Upper lobe of right lung (tissue), 1 donor: ENCODE measurements around the gene DCTN5. TPM values are rescaled to one million over a fixed set of nuclear protein-coding genes. Genes with fewer than 3 reads are reported as not detected.
"Not testable (repeated sequence)": the region's sequence is repeated elsewhere in the genome, so short reads cannot be mapped to it uniquely, and the experiment has no call there.

Source experiments
- ATAC-seq: fragments of 200-7000 bp; cut with Tn5 transposase; one replicate; pipeline ENCODE4 v1.9.1; 2020; ENCODE audit warnings: mild to moderate bottlenecking, moderate library complexity
- DNase-seq: peaks from one replicate; pipeline ENCODE4 v3.0.0-alpha.2; 2020
- H3K27ac ChIP-seq: fragments of 200-600 bp; one replicate; pipeline ENCODE4 v1.8.0; 2022
- H3K27me3 ChIP-seq: fragments of 200-600 bp; one replicate; pipeline ENCODE4 v1.8.0; 2022; ENCODE audit warnings: mild to moderate bottlenecking
- H3K36me3 ChIP-seq: fragments of 200-600 bp; one replicate; pipeline ENCODE4 v1.8.0; 2022
- H3K4me1 ChIP-seq: fragments of 200-600 bp; one replicate; pipeline ENCODE4 v1.8.0; 2022
- H3K4me3 ChIP-seq: fragments of 200-600 bp; one replicate; pipeline ENCODE4 v1.8.0; 2022; ENCODE audit warnings: mild to moderate bottlenecking
- H3K9me3 ChIP-seq: fragments of 200-600 bp; one replicate; pipeline ENCODE4 v1.8.0; 2022
- CTCF ChIP-seq: fragments of 200-600 bp; IDR thresholded peaks from one replicate; pipeline ENCODE4 v1.8.0; 2022; ENCODE audit warnings: antibody characterized with exemption
- intact Hi-C: fragments of 100-400 bp; cut with DNase I; formaldehyde crosslinking; loops from one replicate; pipeline ENCODE4 v1.11.0; 2022
- total RNA-seq: library from RNA; stranded (reverse); fragmentation: NEBNext Ultra II Directional; extraction: Animal tissue kit (Norgen Biotek cat#: 25700); gene quantifications from one replicate; pipeline ENCODE4 v1.2.1, GENCODE V29; 2021
- donor health status: DM: no; HTN: yes; CAD: no; lungs with severe emphysema.

DCTN5 gene
- total RNA-seq, 1 donor from 2014 or later = 48.7 TPM

- Histone ChIP-seq H3K27me3 (peaks cover 65% of the 10 kb centered on the region), H3K4me3 (no peak within 1 kb of the TSS), H3K9me3 (no peaks in the 10 kb centered on the region), H3K4me1 (no peaks in the 10 kb centered on the region), H3K36me3 (no peaks in the 10 kb centered on the region), H3K27ac (no peak within 1 kb of the TSS)
- TF ChIP-seq CTCF = no peak
- DNase-seq (no peak), ATAC-seq (peak; percentile 21)
- intact Hi-C loops = no loop called here
Observed at GRCh38 chr16:23712976-23713375, 71.7 kb downstream of the DCTN5 start, which contains the start of gene ERN2. Gene ERN2 (minus strand): TSS chr16:23713222. CDS start chr16:23713187, 35 bp downstream.

GRCh38 chr16:23716484-23716883, 75.2 kb downstream of the DCTN5 start:
- no peak for ATAC-seq
- Histone ChIP-seq H3K36me3 (no peaks in the 10 kb centered on the region), H3K4me3 (no peak overlapping the region), H3K4me1 (no peaks in the 10 kb centered on the region), H3K27ac (no peak overlapping the region), H3K27me3 (peaks cover 50% of the 10 kb centered on the region), H3K9me3 (no peaks in the 10 kb centered on the region)
- TF ChIP-seq CTCF = no peak
- no peak for DNase-seq
- intact Hi-C loops = no loop called here

- ATAC-seq, H3K4me3 ChIP-seq, intact Hi-C loops, H3K9me3 ChIP-seq, H3K36me3 ChIP-seq, H3K4me1 ChIP-seq, H3K27me3 ChIP-seq, H3K27ac ChIP-seq, DNase-seq: not testable (repeated sequence)
Observed at GRCh38 chr16:23722613-23723240, 81.5 kb downstream of the DCTN5 start.

- DNase-seq = no peak
- ATAC-seq = no peak
- Histone ChIP-seq H3K36me3 (no peaks in the 10 kb centered on the region), H3K27ac (no peak overlapping the region), H3K27me3 (no peaks in the 10 kb centered on the region), H3K4me3 (no peak overlapping the region), H3K4me1 (no peaks in the 10 kb centered on the region), H3K9me3 (no peaks in the 10 kb centered on the region)
- TF ChIP-seq CTCF = no peak
- intact Hi-C loops = no loop called here
Observed at GRCh38 chr16:23724096-23724784, 83.0 kb downstream of the DCTN5 start.

GRCh38 chr16:23724785-23725131, 83.5 kb downstream of the DCTN5 start:
- no peaks in the 10 kb centered on the region for H3K36me3 ChIP-seq
- no peak overlapping the region for H3K27ac ChIP-seq
- no peak for ATAC-seq
- H3K4me3 ChIP-seq = no peak overlapping the region
- intact Hi-C loops = no loop called here
- no peaks in the 10 kb centered on the region for H3K4me1 ChIP-seq
- H3K27me3 ChIP-seq = no peaks in the 10 kb centered on the region
- H3K9me3 ChIP-seq = no peaks in the 10 kb centered on the region
- TF ChIP-seq CTCF = no peak
- DNase-seq = no peak

GRCh38 chr16:23726710-23727109, 85.4 kb downstream of the DCTN5 start:
- Histone ChIP-seq H3K36me3 (no peaks in the 10 kb centered on the region), H3K27me3 (no peaks in the 10 kb centered on the region), H3K4me3 (no peak overlapping the region), H3K27ac (no peak overlapping the region), H3K4me1 (no peaks in the 10 kb centered on the region), H3K9me3 (no peaks in the 10 kb centered on the region)
- no peak for ATAC-seq
- no peak for TF ChIP-seq CTCF
- DNase-seq = no peak
- intact Hi-C loops = no loop called here

Other genes starting within 250 kb of the DCTN5 start
- gene COG7, start 188.3 kb upstream of the DCTN5 start, total RNA-seq = 21.2 TPM
- gene GGA2, start 131.0 kb upstream of the DCTN5 start, total RNA-seq = 161 TPM
- 15.3 TPM for gene EARS2, start 84.1 kb upstream of the DCTN5 start, total RNA-seq
- gene UBFD1, start 83.7 kb upstream of the DCTN5 start, total RNA-seq = 42.3 TPM
- gene NDUFAB1, start 45.1 kb upstream of the DCTN5 start, total RNA-seq = 49.2 TPM
- 11.7 TPM for gene PALB2, start 156 bp upstream of the DCTN5 start, total RNA-seq
- gene PLK1, start 37.4 kb downstream of the DCTN5 start, total RNA-seq = 1.8 TPM
- gene ERN2, start 71.8 kb downstream of the DCTN5 start, total RNA-seq = 0.29 TPM
- gene CHP2, start 113.6 kb downstream of the DCTN5 start, total RNA-seq = not detected
- gene PRKCB, start 194.5 kb downstream of the DCTN5 start, total RNA-seq = 25.2 TPM